Epithelial cell of prostate (primary cell): Measurements from ENCODE around the gene PARVB.

Experiments used
- DNase-seq: peaks from one replicate; pipeline ENCODE4 v3.0.0-alpha.2; 2011; ENCODE audit warnings: low read depth, low spot score
- H3K27ac ChIP-seq: fragments of 450-650 bp; 2 replicates; pipeline ENCODE4 v1.5.1; 2017; ENCODE audit warnings: mild to moderate bottlenecking

Gene PARVB

GRCh38 chr22:44024288-44024921 lies at the start of gene PARVB:
Gene PARVB, plus strand, starts transcription at chr22:44024302. Its CDS starts 38 bp downstream, at chr22:44024340.
- DNase-seq, result no peak
- H3K27ac ChIP-seq, result no peak within 1 kb of the TSS

GRCh38 chr22:43975041-43975440 lies 49.1 kb upstream of the PARVB start:
- no peak overlapping the region for H3K27ac ChIP-seq
- no peak for DNase-seq

GRCh38 chr22:43976861-43977795 lies 47.0 kb upstream of the PARVB start:
- DNase-seq, result no peak
- no peak overlapping the region for H3K27ac ChIP-seq

- H3K27ac ChIP-seq, result no peak overlapping the region
- no peak for DNase-seq
Measured at GRCh38 chr22:43978558-43978957, 45.5 kb upstream of the PARVB start.

- no peak for DNase-seq
- no peak overlapping the region for H3K27ac ChIP-seq
Measured at GRCh38 chr22:43980579-43980978, 43.5 kb upstream of the PARVB start.

- DNase-seq, result no peak
- H3K27ac ChIP-seq, result no peak overlapping the region
Measured at GRCh38 chr22:43980996-43981395, 43.1 kb upstream of the PARVB start.

- H3K27ac ChIP-seq, result no peak overlapping the region
- no peak for DNase-seq
Measured at GRCh38 chr22:43983808-43984207, 40.3 kb upstream of the PARVB start.

- DNase-seq, result no peak
- H3K27ac ChIP-seq, result no peak overlapping the region
Measured at GRCh38 chr22:43985532-43985931, 38.6 kb upstream of the PARVB start.

- H3K27ac ChIP-seq, result no peak overlapping the region
- DNase-seq, result no peak
Measured at GRCh38 chr22:43988116-43988820, 35.8 kb upstream of the PARVB start.

GRCh38 chr22:43988960-43989359 lies 35.1 kb upstream of the PARVB start:
- H3K27ac ChIP-seq, result no peak overlapping the region

GRCh38 chr22:43990044-43990443 lies 34.1 kb upstream of the PARVB start:
- no peak for DNase-seq
- no peak overlapping the region for H3K27ac ChIP-seq

More at GRCh38 chr22:43988960-43989359, 35.1 kb upstream of the PARVB start:
- no peak for DNase-seq

- H3K27ac ChIP-seq, result no peak overlapping the region
- DNase-seq, result no peak
Measured at GRCh38 chr22:43991316-43992020, 32.6 kb upstream of the PARVB start.

- no peak overlapping the region for H3K27ac ChIP-seq
- DNase-seq, result no peak
Measured at GRCh38 chr22:43992331-43992821, 31.7 kb upstream of the PARVB start.

- DNase-seq, result no peak
Measured at GRCh38 chr22:43993072-43993760, 30.9 kb upstream of the PARVB start.

GRCh38 chr22:43994006-43994405 lies 30.1 kb upstream of the PARVB start:
- no peak overlapping the region for H3K27ac ChIP-seq
- no peak for DNase-seq

More at GRCh38 chr22:43993072-43993760, 30.9 kb upstream of the PARVB start:
- H3K27ac ChIP-seq, result no peak overlapping the region

GRCh38 chr22:43994416-43994815 lies 29.7 kb upstream of the PARVB start:
- DNase-seq, result no peak
- no peak overlapping the region for H3K27ac ChIP-seq

GRCh38 chr22:43995057-43995685 lies 28.9 kb upstream of the PARVB start:
- no peak for DNase-seq
- no peak overlapping the region for H3K27ac ChIP-seq

GRCh38 chr22:43995798-43996169 lies 28.3 kb upstream of the PARVB start:
- H3K27ac ChIP-seq, result no peak overlapping the region
- no peak for DNase-seq
